C4-2B (cell line): ENCODE data around the gene CLEC16A.

Source experiments
- H3K27ac ChIP-seq: fragments of 450-650 bp; 2 replicates; pipeline ENCODE4 v1.5.1; 2017
- ZFX ChIP-seq: fragments of 450-650 bp; IDR thresholded peaks from 2 replicates; pipeline ENCODE4 v1.6.1; 2017
- TF ChIP-seq, protein P1 (sequence below): fragments of 450-650 bp; conservative IDR thresholded peaks from 2 replicates; pipeline ENCODE4 v1.5.1; 2017; ENCODE audit warnings: mild to moderate bottlenecking

Gene CLEC16A

DNA sequence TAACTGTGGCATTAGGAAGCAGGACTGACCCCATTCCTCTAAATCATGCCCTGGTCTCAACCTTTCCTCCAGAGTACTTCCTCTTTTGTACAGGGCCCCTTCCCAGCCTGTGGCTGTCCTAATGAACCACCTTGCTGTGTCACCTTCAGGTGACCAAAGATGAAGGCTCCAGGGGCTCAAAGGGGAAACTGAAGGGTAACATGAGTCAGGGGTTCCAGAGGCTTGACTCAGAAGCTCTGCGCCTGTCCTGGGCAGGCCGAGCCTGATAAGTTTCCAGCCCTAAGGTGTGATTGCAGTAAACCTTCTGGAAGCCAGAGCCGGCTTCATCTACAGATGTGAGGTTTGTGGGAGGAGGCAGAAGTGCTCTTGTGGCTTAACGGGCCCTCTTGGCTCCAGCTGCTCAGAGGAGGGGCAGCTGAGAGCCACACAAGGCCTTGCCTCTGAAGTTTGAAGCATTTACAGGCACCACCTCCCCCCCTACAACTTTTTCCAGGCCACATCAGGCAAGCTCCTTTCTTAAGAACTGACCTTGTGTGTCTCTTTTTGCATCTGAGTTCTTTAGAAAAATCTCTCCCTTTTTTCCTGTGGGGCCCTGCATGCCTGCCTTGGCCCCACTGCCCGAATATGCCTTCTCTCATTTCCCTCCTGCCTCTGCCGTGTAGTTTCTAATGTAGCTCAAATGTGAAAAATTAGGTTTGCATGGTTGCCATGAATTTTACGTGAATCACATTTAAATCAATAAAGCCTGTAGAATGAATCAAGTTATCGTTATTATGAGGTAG lies 149.9 kb downstream of the CLEC16A start:
- TF ChIP-seq, protein P1, sequence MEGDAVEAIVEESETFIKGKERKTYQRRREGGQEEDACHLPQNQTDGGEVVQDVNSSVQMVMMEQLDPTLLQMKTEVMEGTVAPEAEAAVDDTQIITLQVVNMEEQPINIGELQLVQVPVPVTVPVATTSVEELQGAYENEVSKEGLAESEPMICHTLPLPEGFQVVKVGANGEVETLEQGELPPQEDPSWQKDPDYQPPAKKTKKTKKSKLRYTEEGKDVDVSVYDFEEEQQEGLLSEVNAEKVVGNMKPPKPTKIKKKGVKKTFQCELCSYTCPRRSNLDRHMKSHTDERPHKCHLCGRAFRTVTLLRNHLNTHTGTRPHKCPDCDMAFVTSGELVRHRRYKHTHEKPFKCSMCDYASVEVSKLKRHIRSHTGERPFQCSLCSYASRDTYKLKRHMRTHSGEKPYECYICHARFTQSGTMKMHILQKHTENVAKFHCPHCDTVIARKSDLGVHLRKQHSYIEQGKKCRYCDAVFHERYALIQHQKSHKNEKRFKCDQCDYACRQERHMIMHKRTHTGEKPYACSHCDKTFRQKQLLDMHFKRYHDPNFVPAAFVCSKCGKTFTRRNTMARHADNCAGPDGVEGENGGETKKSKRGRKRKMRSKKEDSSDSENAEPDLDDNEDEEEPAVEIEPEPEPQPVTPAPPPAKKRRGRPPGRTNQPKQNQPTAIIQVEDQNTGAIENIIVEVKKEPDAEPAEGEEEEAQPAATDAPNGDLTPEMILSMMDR, result no peak
- TF ChIP-seq ZFX, result no peak
- no peak overlapping the region for H3K27ac ChIP-seq

DNA sequence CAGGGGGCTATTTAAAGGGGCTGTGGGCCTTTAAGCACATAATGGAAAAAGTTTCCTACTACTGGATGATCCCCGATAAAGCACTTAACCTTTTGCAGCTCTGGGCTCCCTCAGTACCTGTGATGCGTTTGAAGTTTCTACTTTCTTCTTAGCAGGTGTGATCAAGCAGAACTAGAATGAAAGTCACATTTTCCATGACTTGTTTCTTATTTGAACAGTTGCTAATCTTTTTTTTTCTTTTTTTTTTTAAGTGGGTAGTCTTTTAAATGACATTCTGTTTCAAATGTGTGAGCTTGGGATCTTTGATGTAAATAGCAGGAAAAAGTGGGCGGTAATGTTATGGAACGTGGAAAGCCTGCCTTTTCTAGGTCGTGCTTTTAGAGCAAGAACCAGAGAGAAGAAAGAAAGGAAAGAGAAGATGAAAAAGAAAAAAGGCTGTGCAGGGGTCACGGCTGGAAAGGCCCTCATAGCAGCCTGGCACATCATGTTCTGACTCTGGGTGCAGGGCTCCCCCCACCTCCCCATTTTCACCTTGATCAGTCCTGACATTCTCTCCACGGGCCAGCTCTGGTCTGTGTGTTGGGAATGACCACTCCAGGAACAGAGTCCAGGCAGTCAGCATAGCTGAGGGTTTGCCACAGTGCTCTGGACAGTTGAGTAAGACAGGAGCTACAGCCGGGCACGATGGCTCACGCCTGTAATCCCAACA lies 150.6 kb downstream of the CLEC16A start:
- no peak overlapping the region for H3K27ac ChIP-seq
- TF ChIP-seq, protein P1, result no peak
- no peak for TF ChIP-seq ZFX

DNA sequence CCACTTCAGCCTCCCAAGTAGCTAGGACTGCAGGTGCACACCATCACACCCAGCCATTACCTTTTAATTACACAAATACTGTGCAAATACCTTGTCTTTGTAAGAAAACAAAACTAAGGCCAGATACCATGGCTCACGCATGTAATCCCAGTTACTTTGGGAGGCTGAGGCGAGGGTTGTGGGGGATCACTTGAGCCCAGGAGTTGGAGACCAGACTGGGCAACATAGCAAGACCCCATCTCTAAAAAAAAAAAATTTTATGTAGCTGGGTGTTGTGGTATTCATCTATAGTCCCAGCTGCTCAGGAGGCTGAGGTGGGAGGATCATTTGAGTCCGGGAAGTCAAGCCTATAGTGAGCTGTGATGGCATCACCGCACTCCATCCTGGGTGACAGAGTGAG lies 151.6 kb downstream of the CLEC16A start:
- H3K27ac ChIP-seq, result no peak overlapping the region
- TF ChIP-seq ZFX, result no peak
- TF ChIP-seq, protein P1, result no peak

DNA sequence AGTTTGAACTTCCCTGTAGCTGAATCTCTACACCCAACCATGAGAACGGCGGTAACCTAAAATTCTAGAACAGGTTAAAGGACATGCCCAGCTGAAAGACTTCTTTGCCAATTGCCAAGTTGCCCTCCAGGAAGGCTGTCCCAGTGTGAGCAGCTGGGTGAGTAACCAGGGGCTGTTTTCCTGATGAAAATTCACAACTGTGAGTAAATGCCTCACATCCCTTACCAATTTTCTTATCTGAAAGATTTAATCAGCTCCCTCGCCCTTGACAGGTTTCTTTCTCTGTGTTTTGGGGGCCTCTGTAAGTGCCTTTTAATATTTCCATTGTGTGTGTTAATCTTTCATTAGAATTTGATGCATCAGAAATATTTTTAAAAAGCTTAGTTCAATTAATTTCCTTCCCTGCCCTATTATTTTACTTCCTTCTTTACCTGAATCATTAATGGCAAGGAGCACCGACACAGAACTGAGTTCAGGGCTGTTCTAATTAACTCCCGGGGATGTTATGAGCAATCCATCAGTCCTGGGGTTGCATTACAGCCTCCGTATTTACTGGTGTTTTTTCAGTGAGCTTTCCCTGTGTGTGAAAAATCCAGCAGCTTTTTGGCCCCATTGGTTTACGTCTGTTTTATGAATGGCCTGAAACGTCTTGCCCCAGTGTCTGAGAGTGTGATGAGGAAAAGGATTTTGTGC lies 152.9 kb downstream of the CLEC16A start:
- no peak overlapping the region for H3K27ac ChIP-seq
- TF ChIP-seq ZFX, result no peak
- TF ChIP-seq, protein P1, result no peak

DNA sequence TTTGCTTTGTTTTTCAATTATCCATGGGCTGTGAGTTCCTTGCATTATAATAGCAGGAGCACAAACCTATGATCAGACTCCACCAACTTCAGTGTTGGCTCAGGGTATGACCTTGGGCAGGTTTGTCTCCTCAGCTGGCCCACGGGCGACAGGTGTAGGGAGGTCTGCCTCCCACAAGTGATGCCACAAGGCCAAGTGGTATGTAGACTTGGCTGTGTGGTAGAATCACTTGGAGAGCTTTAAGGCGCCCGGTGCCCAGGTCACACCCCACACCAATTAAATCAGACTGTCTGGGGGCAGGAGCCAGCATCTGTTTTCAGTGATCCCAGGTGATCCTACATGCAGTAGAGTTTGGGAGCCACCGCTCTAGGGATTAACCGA lies 153.4 kb downstream of the CLEC16A start:
- no peak overlapping the region for H3K27ac ChIP-seq
- no peak for TF ChIP-seq ZFX
- TF ChIP-seq, protein P1, result no peak

DNA sequence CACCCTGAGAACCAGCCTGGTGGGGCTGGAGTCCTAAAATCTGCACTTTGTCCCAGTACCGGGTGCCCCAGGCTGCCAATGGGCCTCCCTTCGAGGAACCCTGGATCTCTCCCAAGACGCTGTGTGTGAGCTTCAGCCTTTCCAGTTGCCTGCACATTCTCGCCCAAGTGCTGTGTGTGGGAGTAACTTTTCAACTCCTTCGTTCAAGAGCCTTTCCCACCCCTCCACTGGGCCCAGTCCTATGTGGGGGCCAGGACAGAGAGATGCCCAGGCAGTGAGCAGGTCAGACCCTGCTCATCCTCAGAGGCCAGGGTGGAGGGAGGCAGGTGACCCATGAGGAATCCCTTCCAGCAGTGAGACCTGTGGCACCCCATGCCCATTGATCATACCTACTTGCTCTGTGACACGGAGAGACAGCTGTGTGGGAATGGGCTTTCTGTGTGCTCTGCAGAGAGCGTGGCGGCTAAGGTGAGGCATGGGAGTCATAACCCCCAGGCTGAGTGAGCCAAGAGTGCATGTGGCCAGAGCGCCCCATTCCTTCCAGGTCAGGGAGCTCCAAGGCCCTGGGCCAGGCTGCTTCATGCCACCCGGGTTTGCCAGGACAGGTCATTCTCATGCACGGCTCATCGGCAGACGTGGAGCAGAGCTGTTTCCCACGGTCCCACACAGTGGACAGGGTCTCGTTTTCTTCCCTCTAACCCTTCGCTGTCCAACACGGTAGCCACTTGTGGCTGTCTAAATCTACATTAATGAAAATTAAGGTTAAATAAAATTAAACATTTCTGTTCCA lies 154.4 kb downstream of the CLEC16A start:
- H3K27ac ChIP-seq, result no peak overlapping the region

More for the DNA sequence above, 154.4 kb downstream of the CLEC16A start:
- TF ChIP-seq, protein P1, result no peak
